Adrenal gland (tissue), 12 donors: Measurements from ENCODE around the gene ST6GALNAC3. TPM values are rescaled to one million over a fixed set of nuclear protein-coding genes. Genes with fewer than 3 reads are reported as not detected.

Source experiments
- DNase-seq, 7 donors: peaks; one replicate each; pipeline ENCODE4 v3.0.0-alpha.2; 2019 to 2020
- H3K27ac ChIP-seq, 5 donors: fragments of 200-600 bp; sonication (generic) in 4 of 5; 1 replicate in 3 of 5; 2 replicates in 2 of 5; pipeline versions ENCODE4 v1.5.1 to v1.8.0; 2016 to 2020; ENCODE audit warnings: mild to moderate bottlenecking in 1 of 5
- H3K27me3 ChIP-seq: fragments of 200-600 bp; 2 replicates; pipeline ENCODE4 v1.8.0; 2021
- H3K36me3 ChIP-seq, 2 donors: fragments of 200-600 bp; replicated peaks in 1 of 2; 1 replicate in 1 of 2; 2 replicates in 1 of 2; pipeline versions ENCODE4 v1.5.1 to v1.8.0; 2018 to 2022
- H3K4me1 ChIP-seq, 2 donors: fragments of 200-600 bp; replicated peaks in 1 of 2; 1 replicate in 1 of 2; 2 replicates in 1 of 2; pipeline versions ENCODE4 v1.5.1 to v1.8.0; 2018 to 2021
- H3K4me3 ChIP-seq, 4 donors: fragments of 200-600 bp; sonication (generic) in 3 of 4; one replicate each; pipeline ENCODE4 v1.5.1; 2016 to 2018
- H3K9me3 ChIP-seq, 3 donors: fragments of 200-600 bp; sonication (generic) in 1 of 3; replicated peaks in 1 of 3; 1 replicate in 2 of 3; 2 replicates in 1 of 3; pipeline versions ENCODE4 v1.5.1 to v1.8.0; 2016 to 2021
- CTCF ChIP-seq, 6 experiments: fragments of 450-650 bp in 4 of 6; fragments of 200-600 bp in 2 of 6; sonication (generic) in 1 of 6; IDR thresholded peaks; 1 replicate in 5 of 6; 2 replicates in 1 of 6; pipeline versions ENCODE4 v1.5.1 to v1.8.0; 2016 to 2021; ENCODE audit warnings: antibody characterized with exemption in 6 of 6, mild to moderate bottlenecking in 2 of 6, moderate library complexity in 1 of 6
- POLR2A ChIP-seq, 2 donors: fragments of 450-650 bp; IDR thresholded peaks; one replicate each; pipeline ENCODE4 v1.6.1; 2017; ENCODE audit warnings: antibody characterized with exemption in 2 of 2, mild to moderate bottlenecking in 2 of 2, moderate library complexity in 1 of 2
- WGBS, 4 donors: extraction: QIAGEN DNeasy Blood & Tissue Kit in 2 of 4; methylation state at CpG; one replicate each; pipeline versions ENCODE4 v1.1.5 to v1.1.7; 2013 to 2017; 5-methylcytosine and 5-hydroxymethylcytosine counted together
- intact Hi-C, 2 donors: fragments of 100-400 bp; cut with DNase I; formaldehyde crosslinking; loops; one replicate each; pipeline versions ENCODE4 v1.14.1 to v1.15.0; 2022 to 2023
- polyA plus RNA-seq, 3 donors: library from polyadenylated mRNA; stranded (reverse); fragments of 200-250 nt in 2 of 3; fragments of 350-450 nt in 1 of 3; fragmentation: Illumina TruSeq in 1 of 3; extraction: RNeasy Lipid Tissue Mini Kit (QIAGEN cat#74804) in 1 of 3; gene quantifications; one replicate each; pipeline ENCODE4 v1.2.3, GENCODE V29; 2013 to 2014
- total RNA-seq, 9 donors: library from RNA; depleted of rRNA in 4 of 9; stranded (reverse); fragments of >200 nt in 4 of 9; fragments of 120-200 nt in 1 of 9; fragmentation: NEBNext Ultra II Directional in 1 of 9; extraction: Animal tissue kit (Norgen Biotek cat#: 25700) in 1 of 9; gene quantifications; one replicate each; pipeline versions ENCODE4 v1.1.0 to v1.2.4, GENCODE V29; 2013 to 2023
- donor health status: healthy with polysubstance abuse.
- donor health status: Bipolar disorder and iron deficiency.
- donor health status: DM: yes; HTN: yes; CAD: no.
- donor health status: DM: no; HTN: no; CAD: no.
- donor health status: DM: no; HTN: no; CAD: no.
- donor health status: DM: yes; HTN: yes; CAD: no.

ST6GALNAC3 gene
- total and polyA plus RNA-seq, 12 donors, result 1.4 to 11.5 (median 5.9) TPM

- DNase-seq, result no peak
- intact Hi-C loops, result no loop called here
- Histone ChIP-seq H3K36me3 (no peaks in the 10 kb centered on the region), H3K4me3 (no peak overlapping the region), H3K9me3 (no peaks in the 10 kb centered on the region), H3K27me3 (no peaks in the 10 kb centered on the region), H3K4me1 (no peaks in the 10 kb centered on the region), H3K27ac (no peak overlapping the region)
- no peak for TF ChIP-seq CTCF (IDR thresholded peaks at IDR 0.05)
- TF ChIP-seq POLR2A (IDR thresholded peaks at IDR 0.05), result no peak
These were observed 89.6 kb downstream of the ST6GALNAC3 start for GRCh38 chr1:76164165-76164564.

GRCh38 chr1:76170084-76170483, 95.5 kb downstream of the ST6GALNAC3 start:
- no peaks in the 10 kb centered on the region for H3K9me3 ChIP-seq
- H3K27ac ChIP-seq, result no peak overlapping the region
- no peaks in the 10 kb centered on the region for H3K36me3 ChIP-seq
- no peak for DNase-seq
- intact Hi-C loops, result no loop called here
- H3K4me3 ChIP-seq, result no peak overlapping the region
- H3K27me3 ChIP-seq, result no peaks in the 10 kb centered on the region
- TF ChIP-seq POLR2A (IDR thresholded peaks at IDR 0.05) (no peak), CTCF (IDR thresholded peaks at IDR 0.05) (no peak)
- WGBS, 4 donors, result 71 to 100% (median 95%) methylated on average over 1 to 2 of the region's 2 CpGs
- no peaks in the 10 kb centered on the region for H3K4me1 ChIP-seq

- no peaks in the 10 kb centered on the region for H3K4me1 ChIP-seq
- no peaks in the 10 kb centered on the region for H3K27me3 ChIP-seq
- TF ChIP-seq POLR2A (IDR thresholded peaks at IDR 0.05), result no peak
- WGBS, 4 donors, result 67 to 75% (median 70%) methylated on average over 2 of the region's 2 CpGs
- no peak overlapping the region for H3K4me3 ChIP-seq
- DNase-seq, result no peak
- intact Hi-C loops, result no loop called here
- H3K9me3 ChIP-seq, result no peaks in the 10 kb centered on the region
- no peak overlapping the region for H3K27ac ChIP-seq
- H3K36me3 ChIP-seq, result no peaks in the 10 kb centered on the region
These were observed 96.0 kb downstream of the ST6GALNAC3 start for GRCh38 chr1:76170513-76170912.

- H3K9me3 ChIP-seq, result no peaks in the 10 kb centered on the region
- no peaks in the 10 kb centered on the region for H3K27me3 ChIP-seq
- no peaks in the 10 kb centered on the region for H3K36me3 ChIP-seq
- no peak for DNase-seq
- H3K4me3 ChIP-seq, result no peak overlapping the region
- H3K27ac ChIP-seq, result no peak overlapping the region
- intact Hi-C loops, result no loop called here
- 53 to 79% (median 68%) methylated on average over 2 of the region's 2 CpGs for WGBS, 4 donors
- H3K4me1 ChIP-seq, result no peaks in the 10 kb centered on the region
- no peak for TF ChIP-seq CTCF (IDR thresholded peaks at IDR 0.05)
- TF ChIP-seq POLR2A (IDR thresholded peaks at IDR 0.05), result no peak
These were observed 101.5 kb downstream of the ST6GALNAC3 start for GRCh38 chr1:76176000-76176399.

- intact Hi-C loops, result no loop called here
- Histone ChIP-seq H3K9me3 (no peaks in the 10 kb centered on the region), H3K36me3 (no peaks in the 10 kb centered on the region), H3K27ac (no peak overlapping the region), H3K4me3 (no peak overlapping the region), H3K4me1 (no peaks in the 10 kb centered on the region), H3K27me3 (no peaks in the 10 kb centered on the region)
- WGBS, 4 donors, result 77 to 84% (median 78%) methylated on average over 8 of the region's 8 CpGs
- DNase-seq, result no peak
- TF ChIP-seq POLR2A (IDR thresholded peaks at IDR 0.05) (no peak), CTCF (IDR thresholded peaks at IDR 0.05) (no peak)
These were observed 103.1 kb downstream of the ST6GALNAC3 start for GRCh38 chr1:76177615-76178014.
